Stimulated activated CD4-positive, alpha-beta T cell treated with anti-CD3 and anti-CD28 coated beads, Interleukin-12 subunit alpha, Interleukin-12 subunit beta, amount 100 ng/mL, for 48 hours (primary cell): ENCODE results near the gene CPEB2.

Experiments used
- DNase-seq, 3 donors: peaks; one replicate each; pipeline ENCODE4 v3.0.0-alpha.2; 2020; ENCODE audit warnings: low read depth in 2 of 3, low spot score in 1 of 3

Gene CPEB2

GRCh38 chr4:15010038-15010585, 7.8 kb downstream of the CPEB2 start:
- no peak for DNase-seq

GRCh38 chr4:15011166-15011565, 8.9 kb downstream of the CPEB2 start:
- DNase-seq, result no peak

GRCh38 chr4:15012017-15012788, 9.9 kb downstream of the CPEB2 start:
- no peak for DNase-seq

- no peak for DNase-seq
Measured at GRCh38 chr4:15013585-15013984, 11.3 kb downstream of the CPEB2 start.

GRCh38 chr4:15015170-15015569, 12.9 kb downstream of the CPEB2 start:
- DNase-seq, result no peak

GRCh38 chr4:15018361-15018760, 16.1 kb downstream of the CPEB2 start:
- no peak for DNase-seq

GRCh38 chr4:15020502-15021286, 18.4 kb downstream of the CPEB2 start:
- DNase-seq, result no peak

- DNase-seq, result no peak
Measured at GRCh38 chr4:15021311-15021710, 19.0 kb downstream of the CPEB2 start.

- DNase-seq, result no peak
Measured at GRCh38 chr4:15021946-15022345, 19.7 kb downstream of the CPEB2 start.

- no peak for DNase-seq
Measured at GRCh38 chr4:15024386-15024785, 22.1 kb downstream of the CPEB2 start.

GRCh38 chr4:15025693-15026092, 23.4 kb downstream of the CPEB2 start:
- DNase-seq, result no peak

GRCh38 chr4:15027921-15028435, 25.7 kb downstream of the CPEB2 start:
- no peak for DNase-seq

- no peak for DNase-seq
Measured at GRCh38 chr4:15031197-15031596, 28.9 kb downstream of the CPEB2 start.

GRCh38 chr4:15031993-15032675, 29.9 kb downstream of the CPEB2 start:
- DNase-seq, result no peak

- no peak for DNase-seq
Measured at GRCh38 chr4:15034071-15034764, 31.9 kb downstream of the CPEB2 start.

GRCh38 chr4:15035159-15035558, 32.9 kb downstream of the CPEB2 start:
- DNase-seq, result no peak

- DNase-seq, result no peak
Measured at GRCh38 chr4:15037923-15038541, 35.8 kb downstream of the CPEB2 start.

- no peak for DNase-seq
Measured at GRCh38 chr4:15040916-15041463, 38.7 kb downstream of the CPEB2 start.

- DNase-seq, result no peak
Measured at GRCh38 chr4:15042529-15043167, 40.4 kb downstream of the CPEB2 start.

- DNase-seq, result no peak
Measured at GRCh38 chr4:15043226-15043625, 40.9 kb downstream of the CPEB2 start.
